GM18873 (cell line): ENCODE data around the gene SUPV3L1.

Experiments
- ATAC-seq: cut with Tn5 transposase; IDR thresholded peaks from one replicate; pipeline ENCODE4 v1.9.1; 2021; ENCODE audit warnings: mild to moderate bottlenecking, moderate library complexity, moderate number of reproducible peaks; ENCODE audit not compliant: unreplicated experiment, low FRiP score

The SUPV3L1 gene

DNA sequence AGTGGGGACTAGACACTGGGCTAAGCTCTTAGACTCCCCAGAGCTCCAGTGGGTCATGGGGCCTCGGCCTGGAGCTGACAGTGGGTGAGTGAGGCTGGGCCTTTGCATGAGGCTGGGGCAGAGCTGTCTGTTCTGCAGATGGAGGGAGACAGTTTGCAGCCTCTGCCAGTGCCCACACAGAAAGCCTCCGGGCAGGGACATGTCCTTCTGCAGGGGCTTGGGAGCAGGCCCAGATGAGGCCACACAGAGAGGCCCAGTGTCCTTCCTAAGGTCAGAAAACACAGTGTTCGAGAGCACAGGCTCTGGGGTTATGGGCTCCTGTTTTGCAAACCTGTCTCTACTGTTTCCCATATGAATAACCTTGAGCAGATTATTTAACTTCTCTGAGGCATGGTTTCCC, 73.1 kb downstream of the SUPV3L1 start:
- ATAC-seq = no peak

DNA sequence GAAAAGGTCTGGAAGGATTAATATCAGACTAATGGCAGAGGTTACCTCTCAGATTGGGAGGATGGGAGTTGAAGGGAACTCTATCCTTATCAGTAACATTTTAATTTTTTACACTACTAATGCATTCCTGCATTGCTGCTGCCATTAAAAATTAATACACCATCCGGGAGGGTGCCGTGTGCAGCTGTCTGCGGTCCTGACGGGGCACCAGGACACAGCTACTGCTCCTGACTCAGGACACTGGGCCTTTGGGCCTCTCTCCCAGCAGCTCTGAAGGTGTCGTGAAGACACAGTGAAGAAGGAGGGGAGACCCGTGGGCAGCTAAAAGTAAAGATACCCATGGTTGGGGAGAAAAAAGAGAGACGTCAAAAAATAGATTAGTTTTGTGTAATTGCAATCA, 74.8 kb downstream of the SUPV3L1 start:
- no peak for ATAC-seq
